HG02884 (cell line): ENCODE measurements around the gene ARFRP1.
"Not testable (repeated sequence)": the region's sequence is repeated elsewhere in the genome, so short reads cannot be mapped to it uniquely, and the experiment has no call there.

Source experiments
- ATAC-seq: cut with Tn5 transposase; IDR thresholded peaks from one replicate; pipeline ENCODE4 v1.9.1; 2021; ENCODE audit warnings: mild to moderate bottlenecking, moderate library complexity; ENCODE audit not compliant: unreplicated experiment

Gene ARFRP1

GRCh38 chr20:63657937-63658748 is 49.6 kb downstream of the ARFRP1 start, which contains the start of gene RTEL1:
Gene RTEL1, plus strand, starts transcription at chr20:63658312. Its CDS starts 1,091 bp downstream, at chr20:63659403.
- peak; percentile 71 for ATAC-seq

GRCh38 chr20:63657260-63657936 is 50.4 kb downstream of the ARFRP1 start:
- ATAC-seq, result no peak

GRCh38 chr20:63656451-63656850 is 51.3 kb downstream of the ARFRP1 start:
- no peak for ATAC-seq

- ATAC-seq, result no peak
Measured at GRCh38 chr20:63655249-63655648, 52.5 kb downstream of the ARFRP1 start.

- no peak for ATAC-seq
Measured at GRCh38 chr20:63653974-63654668, 53.7 kb downstream of the ARFRP1 start.

GRCh38 chr20:63653041-63653973 is 54.5 kb downstream of the ARFRP1 start, which contains the start of gene STMN3:
Gene STMN3, minus strand, starts transcription at chr20:63653424. Its CDS starts 79 bp downstream, at chr20:63653345.
- no peak for ATAC-seq

- no peak for ATAC-seq
Measured at GRCh38 chr20:63652192-63652980, 55.4 kb downstream of the ARFRP1 start.

- ATAC-seq, result no peak
Measured at GRCh38 chr20:63651942-63652191, 55.9 kb downstream of the ARFRP1 start.

- ATAC-seq, result not testable (repeated sequence)
Measured at GRCh38 chr20:63650486-63650885, 57.3 kb downstream of the ARFRP1 start.

- no peak for ATAC-seq
Measured at GRCh38 chr20:63648895-63649589, 58.7 kb downstream of the ARFRP1 start.
